Esophagus muscularis mucosa (tissue), 3 donors: Measurements from ENCODE around the gene LSM2.

Experiments used
- POLR2A ChIP-seq: fragments of 450-650 bp; IDR thresholded peaks from one replicate; pipeline ENCODE4 v1.6.1; 2017; ENCODE audit warnings: antibody characterized with exemption, moderate library complexity, mild to moderate bottlenecking, low read depth
- TF ChIP-seq, protein P1 (sequence below), 3 experiments: fragments of 200-600 bp in 2 of 3; fragments of 450-650 bp in 1 of 3; sonication (generic) in 2 of 3; IDR thresholded peaks; one replicate each; pipeline ENCODE4 v1.5.1; 2017 to 2019; ENCODE audit warnings: antibody characterized with exemption in 3 of 3, mild to moderate bottlenecking in 2 of 3, moderate library complexity in 1 of 3

DNA sequence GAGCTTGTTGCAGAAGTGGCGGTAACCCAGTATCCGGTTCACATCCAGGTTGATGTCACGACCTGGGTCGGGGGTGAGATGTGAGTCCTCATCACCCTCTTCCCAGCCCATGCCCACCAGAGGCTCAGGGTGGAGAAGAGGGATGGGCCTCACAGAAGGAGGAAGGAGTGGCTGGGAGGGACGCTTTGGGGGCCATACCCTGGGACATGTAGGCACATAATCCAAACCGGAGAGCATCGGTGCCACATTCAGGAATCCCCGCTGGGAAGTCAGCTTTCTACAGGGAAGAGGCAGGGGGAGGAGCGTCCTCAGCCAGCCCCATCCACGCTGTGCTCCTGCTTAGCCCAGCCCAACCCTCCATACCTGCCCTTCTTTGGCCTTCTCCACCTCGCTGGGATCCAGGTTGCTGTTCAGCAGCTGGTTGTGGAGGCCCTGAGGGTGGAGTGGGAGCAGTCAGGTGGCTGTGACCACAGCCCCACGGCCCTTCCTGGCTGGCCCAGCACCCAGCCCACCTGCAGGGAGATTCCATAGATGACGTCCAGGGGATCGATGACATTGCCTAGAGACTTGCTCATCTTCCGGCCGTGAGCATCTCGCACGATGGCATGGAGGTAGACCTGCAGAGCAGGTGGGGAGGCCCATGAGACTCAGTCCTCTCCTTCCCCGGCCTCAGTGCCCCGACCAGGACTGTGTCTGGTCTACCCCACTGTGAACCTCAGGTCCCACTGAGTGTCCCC is 26.1 kb downstream of the LSM2 start:
- TF ChIP-seq, protein P1, sequence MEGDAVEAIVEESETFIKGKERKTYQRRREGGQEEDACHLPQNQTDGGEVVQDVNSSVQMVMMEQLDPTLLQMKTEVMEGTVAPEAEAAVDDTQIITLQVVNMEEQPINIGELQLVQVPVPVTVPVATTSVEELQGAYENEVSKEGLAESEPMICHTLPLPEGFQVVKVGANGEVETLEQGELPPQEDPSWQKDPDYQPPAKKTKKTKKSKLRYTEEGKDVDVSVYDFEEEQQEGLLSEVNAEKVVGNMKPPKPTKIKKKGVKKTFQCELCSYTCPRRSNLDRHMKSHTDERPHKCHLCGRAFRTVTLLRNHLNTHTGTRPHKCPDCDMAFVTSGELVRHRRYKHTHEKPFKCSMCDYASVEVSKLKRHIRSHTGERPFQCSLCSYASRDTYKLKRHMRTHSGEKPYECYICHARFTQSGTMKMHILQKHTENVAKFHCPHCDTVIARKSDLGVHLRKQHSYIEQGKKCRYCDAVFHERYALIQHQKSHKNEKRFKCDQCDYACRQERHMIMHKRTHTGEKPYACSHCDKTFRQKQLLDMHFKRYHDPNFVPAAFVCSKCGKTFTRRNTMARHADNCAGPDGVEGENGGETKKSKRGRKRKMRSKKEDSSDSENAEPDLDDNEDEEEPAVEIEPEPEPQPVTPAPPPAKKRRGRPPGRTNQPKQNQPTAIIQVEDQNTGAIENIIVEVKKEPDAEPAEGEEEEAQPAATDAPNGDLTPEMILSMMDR (IDR thresholded peaks at IDR 0.05) = no peak
- TF ChIP-seq POLR2A = no peak
